ENCODE results near the gene EVC2. TPM values are rescaled to one million over a fixed set of nuclear protein-coding genes. Genes with fewer than 3 reads are reported as not detected.

EVC2 gene
- polyA plus RNA-seq, 1 donor from 2014 or later = 0.27 TPM

- Histone ChIP-seq H3K9me2 (ENCODE audit: insufficient read depth, low read length) (no peaks in the 10 kb centered on the region), H4K20me1 (ENCODE audit: insufficient read depth) (no peaks in the 10 kb centered on the region), H3K27ac (ENCODE audit: low read length) (no peak overlapping the region), H3K36me3 (ENCODE audit: insufficient read depth, low read length) (no peaks in the 10 kb centered on the region), H2AFZ (ENCODE audit: low read depth, low read length) (no peak overlapping the region), H3K4me3 (ENCODE audit: low read length) (no peak overlapping the region), H3K9me3 (ENCODE audit: low read length) (no peaks in the 10 kb centered on the region), H3K79me2 (replicated peaks; ENCODE audit: insufficient read depth, low read length) (no peaks in the 10 kb centered on the region), H3K27me3 (ENCODE audit: insufficient read depth, low read depth, low read length) (no peaks in the 10 kb centered on the region), H3K9ac (ENCODE audit: low read length) (no peak overlapping the region), H3K4me2 (ENCODE audit: low read length) (no peak overlapping the region), H3F3A (ENCODE audit: insufficient read depth, low read length, poor library complexity, severe bottlenecking) (no peaks in the 10 kb centered on the region)
- TF ChIP-seq MXI1 (conservative IDR thresholded peaks at IDR 0.05; ENCODE audit: poor library complexity, severe bottlenecking) = no peak
- TF ChIP-seq SMC3 (conservative IDR thresholded peaks at IDR 0.05; ENCODE audit: poor library complexity) = no peak
- TF ChIP-seq, protein P1, sequence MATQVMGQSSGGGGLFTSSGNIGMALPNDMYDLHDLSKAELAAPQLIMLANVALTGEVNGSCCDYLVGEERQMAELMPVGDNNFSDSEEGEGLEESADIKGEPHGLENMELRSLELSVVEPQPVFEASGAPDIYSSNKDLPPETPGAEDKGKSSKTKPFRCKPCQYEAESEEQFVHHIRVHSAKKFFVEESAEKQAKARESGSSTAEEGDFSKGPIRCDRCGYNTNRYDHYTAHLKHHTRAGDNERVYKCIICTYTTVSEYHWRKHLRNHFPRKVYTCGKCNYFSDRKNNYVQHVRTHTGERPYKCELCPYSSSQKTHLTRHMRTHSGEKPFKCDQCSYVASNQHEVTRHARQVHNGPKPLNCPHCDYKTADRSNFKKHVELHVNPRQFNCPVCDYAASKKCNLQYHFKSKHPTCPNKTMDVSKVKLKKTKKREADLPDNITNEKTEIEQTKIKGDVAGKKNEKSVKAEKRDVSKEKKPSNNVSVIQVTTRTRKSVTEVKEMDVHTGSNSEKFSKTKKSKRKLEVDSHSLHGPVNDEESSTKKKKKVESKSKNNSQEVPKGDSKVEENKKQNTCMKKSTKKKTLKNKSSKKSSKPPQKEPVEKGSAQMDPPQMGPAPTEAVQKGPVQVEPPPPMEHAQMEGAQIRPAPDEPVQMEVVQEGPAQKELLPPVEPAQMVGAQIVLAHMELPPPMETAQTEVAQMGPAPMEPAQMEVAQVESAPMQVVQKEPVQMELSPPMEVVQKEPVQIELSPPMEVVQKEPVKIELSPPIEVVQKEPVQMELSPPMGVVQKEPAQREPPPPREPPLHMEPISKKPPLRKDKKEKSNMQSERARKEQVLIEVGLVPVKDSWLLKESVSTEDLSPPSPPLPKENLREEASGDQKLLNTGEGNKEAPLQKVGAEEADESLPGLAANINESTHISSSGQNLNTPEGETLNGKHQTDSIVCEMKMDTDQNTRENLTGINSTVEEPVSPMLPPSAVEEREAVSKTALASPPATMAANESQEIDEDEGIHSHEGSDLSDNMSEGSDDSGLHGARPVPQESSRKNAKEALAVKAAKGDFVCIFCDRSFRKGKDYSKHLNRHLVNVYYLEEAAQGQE (IDR thresholded peaks at IDR 0.05; ENCODE audit: borderline replicate concordance) = no peak
- no peak for TF ChIP-seq POLR2AphosphoS5 (IDR thresholded peaks at IDR 0.05)
- no peak for TF ChIP-seq EP300 (conservative IDR thresholded peaks at IDR 0.05; ENCODE audit: poor library complexity, severe bottlenecking)
- TF ChIP-seq EZH2 (IDR thresholded peaks at IDR 0.05; ENCODE audit: borderline replicate concordance, insufficient read depth, low read length, poor library complexity, severe bottlenecking) = no peak
- TF ChIP-seq CTCF (IDR thresholded peaks at IDR 0.05; ENCODE audit: poor library complexity, severe bottlenecking) = no peak
- no peak for TF ChIP-seq TAF1 (IDR thresholded peaks at IDR 0.05; ENCODE audit: low read depth)
- no peak for TF ChIP-seq RAD21 (conservative IDR thresholded peaks at IDR 0.05)
Measured at GRCh38 chr4:5738061-5738460, 29.7 kb upstream of the EVC2 start.

DNA sequence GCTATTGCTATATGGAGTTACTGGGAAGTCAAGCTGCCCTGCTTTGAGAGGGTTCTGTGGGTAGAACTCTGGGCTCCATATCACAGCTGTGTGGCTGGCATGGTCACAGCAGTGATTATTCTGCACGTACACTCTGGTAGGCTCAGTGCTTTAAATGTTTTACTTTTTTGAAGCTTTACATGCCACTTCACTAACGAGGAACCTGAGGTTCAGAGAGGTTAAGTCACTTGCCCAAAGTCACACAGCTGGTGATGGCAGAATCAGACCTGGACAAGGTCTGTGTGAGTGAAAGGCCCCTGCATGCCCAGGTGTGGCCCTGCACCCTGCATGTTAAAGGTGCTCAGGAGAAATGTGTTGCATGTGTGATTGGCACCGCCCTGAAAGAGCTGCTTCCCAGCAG is 27.1 kb upstream of the EVC2 start:
- Histone ChIP-seq H3K4me2 (ENCODE audit: low read length) (no peak overlapping the region), H3K27ac (ENCODE audit: low read length) (no peak overlapping the region), H3K9me2 (ENCODE audit: insufficient read depth, low read length) (no peaks in the 10 kb centered on the region), H4K20me1 (ENCODE audit: insufficient read depth) (no peaks in the 10 kb centered on the region), H2AFZ (ENCODE audit: low read depth, low read length) (no peak overlapping the region), H3F3A (ENCODE audit: insufficient read depth, low read length, poor library complexity, severe bottlenecking) (no peaks in the 10 kb centered on the region), H3K36me3 (ENCODE audit: insufficient read depth, low read length) (no peaks in the 10 kb centered on the region), H3K9me3 (ENCODE audit: low read length) (no peaks in the 10 kb centered on the region), H3K4me3 (ENCODE audit: low read length) (no peak overlapping the region), H3K79me2 (replicated peaks; ENCODE audit: insufficient read depth, low read length) (no peaks in the 10 kb centered on the region), H3K27me3 (ENCODE audit: insufficient read depth, low read depth, low read length) (no peaks in the 10 kb centered on the region), H3K9ac (ENCODE audit: low read length) (no peak overlapping the region)
- no peak for TF ChIP-seq TAF1 (IDR thresholded peaks at IDR 0.05; ENCODE audit: low read depth)
- TF ChIP-seq EP300 (conservative IDR thresholded peaks at IDR 0.05; ENCODE audit: poor library complexity, severe bottlenecking) = no peak
- TF ChIP-seq RAD21 (conservative IDR thresholded peaks at IDR 0.05) = no peak

DNA sequence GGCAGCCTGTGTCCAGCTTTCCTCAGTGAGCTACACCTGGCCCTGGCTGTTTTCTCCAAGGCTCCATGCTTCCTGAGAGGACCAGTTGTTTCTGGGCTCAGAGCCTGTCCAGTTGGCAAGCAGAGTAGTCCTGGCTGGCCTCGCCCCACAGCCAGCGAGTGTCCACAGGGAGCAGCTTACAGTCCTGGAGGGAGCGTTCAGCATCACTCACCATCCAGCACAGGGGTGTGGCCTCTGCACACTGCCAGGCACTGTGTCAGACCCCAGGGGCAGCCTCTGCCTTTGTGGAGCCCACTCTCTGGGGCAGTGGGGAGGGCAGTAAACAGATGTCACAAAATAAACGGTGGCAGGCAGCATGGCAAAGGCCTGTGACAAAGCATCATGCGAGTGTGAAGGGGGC is 26.5 kb upstream of the EVC2 start:
- no peak for TF ChIP-seq TAF1 (IDR thresholded peaks at IDR 0.05; ENCODE audit: low read depth)
- no peak for TF ChIP-seq MXI1 (conservative IDR thresholded peaks at IDR 0.05; ENCODE audit: poor library complexity, severe bottlenecking)
- TF ChIP-seq, protein P1 (IDR thresholded peaks at IDR 0.05; ENCODE audit: borderline replicate concordance) = no peak
- TF ChIP-seq POLR2AphosphoS5 (IDR thresholded peaks at IDR 0.05) = no peak
- TF ChIP-seq SMC3 (conservative IDR thresholded peaks at IDR 0.05; ENCODE audit: poor library complexity) = no peak
- TF ChIP-seq EZH2 (IDR thresholded peaks at IDR 0.05; ENCODE audit: borderline replicate concordance, insufficient read depth, low read length, poor library complexity, severe bottlenecking) = no peak
- TF ChIP-seq RAD21 (conservative IDR thresholded peaks at IDR 0.05) = no peak
- no peak for TF ChIP-seq EP300 (conservative IDR thresholded peaks at IDR 0.05; ENCODE audit: poor library complexity, severe bottlenecking)
- TF ChIP-seq CTCF (IDR thresholded peaks at IDR 0.05; ENCODE audit: poor library complexity, severe bottlenecking) = no peak
- Histone ChIP-seq H3K4me3 (ENCODE audit: low read length) (no peak overlapping the region), H3K27me3 (ENCODE audit: insufficient read depth, low read depth, low read length) (no peaks in the 10 kb centered on the region), H3K36me3 (ENCODE audit: insufficient read depth, low read length) (no peaks in the 10 kb centered on the region), H3K9ac (ENCODE audit: low read length) (no peak overlapping the region), H3F3A (ENCODE audit: insufficient read depth, low read length, poor library complexity, severe bottlenecking) (no peaks in the 10 kb centered on the region), H3K27ac (ENCODE audit: low read length) (no peak overlapping the region), H3K9me3 (ENCODE audit: low read length) (no peaks in the 10 kb centered on the region), H3K79me2 (replicated peaks; ENCODE audit: insufficient read depth, low read length) (no peaks in the 10 kb centered on the region), H3K9me2 (ENCODE audit: insufficient read depth, low read length) (no peaks in the 10 kb centered on the region), H4K20me1 (ENCODE audit: insufficient read depth) (no peaks in the 10 kb centered on the region), H2AFZ (ENCODE audit: low read depth, low read length) (no peak overlapping the region), H3K4me2 (ENCODE audit: low read length) (no peak overlapping the region)
